ENCODE data around the gene TSPAN12. TPM values are rescaled to one million over a fixed set of nuclear protein-coding genes. Genes with fewer than 3 reads are reported as not detected.

Gene TSPAN12
- total and polyA plus RNA-seq, 2 of the 8 experiments (the other 6 are each of a cell fraction or from before 2014, with no cell fraction given): 6.1 to 17.9 TPM

- 0 out of 2 replicates have a peak overlapping the region, but pooled peaks have one; percentile 55 for H2AFZ ChIP-seq (ENCODE audit: low read length)
- no peak overlapping the region for H2BK20ac ChIP-seq (ENCODE audit: low read length)
- H4K91ac ChIP-seq (replicated peaks; ENCODE audit: insufficient read length, low read length): no peak overlapping the region
- DNase-seq (ENCODE audit: low read depth in 1 of 2, low spot score in 2 of 2): no peak
- no peak for TF ChIP-seq CBX8 (IDR thresholded peaks at IDR 0.05; ENCODE audit: borderline replicate concordance, low read depth, low read length)
- TF ChIP-seq CBX5 (IDR thresholded peaks at IDR 0.05; ENCODE audit: low read depth, low read length): no peak
- no peak for TF ChIP-seq NRF1 (IDR thresholded peaks at IDR 0.05; ENCODE audit: low read depth, low read length)
- no peak for TF ChIP-seq USF2 (IDR thresholded peaks at IDR 0.05; ENCODE audit: low read length)
- TF ChIP-seq MAX (IDR thresholded peaks at IDR 0.05): no peak
- TF ChIP-seq TEAD4 (IDR thresholded peaks at IDR 0.05; ENCODE audit: low read depth, low read length): no peak
- no peak for TF ChIP-seq TAF7 (optimal IDR thresholded peaks at IDR 0.05; ENCODE audit: borderline replicate concordance, low read depth, low read length)
- TF ChIP-seq ZNF274 (IDR thresholded peaks at IDR 0.05; ENCODE audit: borderline replicate concordance, extremely low read depth, low read length): no peak
- TF ChIP-seq SIRT6 (IDR thresholded peaks at IDR 0.05; ENCODE audit: low read length): no peak
- H3K9me3 ChIP-seq (ENCODE audit: insufficient read depth in 2 of 2, low read depth in 1 of 2, low read length in 1 of 2): no peaks in the 10 kb centered on the region
- no peak overlapping the region for H3K56ac ChIP-seq (replicated peaks; ENCODE audit: insufficient read length, low read depth, low read length)
- no peak overlapping the region for H3K4ac ChIP-seq (replicated peaks; ENCODE audit: insufficient read length, low read depth, low read length)
- ChIA-PET CTCF (ENCODE audit: partially characterized antibody) (interaction anchor here (0.9 to 1.3 kb wide), 2 partner anchors 12 to 76 kb away, joined by 4 to 5 read pairs; no protein-coding TSS in a partner anchor), POLR2A (ENCODE audit: partially characterized antibody) (interaction anchor here (0.6 kb wide), 1 partner anchor 82 kb away, joined by 3 read pairs; the partner anchor contains the start of gene ING3)
- no peaks in the 10 kb centered on the region for H3K79me2 ChIP-seq (ENCODE audit: control insufficient read depth in 1 of 2, insufficient read depth in 2 of 2, low read length in 2 of 2)
- no peak overlapping the region for H3K23ac ChIP-seq (ENCODE audit: insufficient read length)
- no peaks in the 10 kb centered on the region for H3K36me3 ChIP-seq (ENCODE audit: control insufficient read depth in 2 of 4, insufficient read depth in 4 of 4, low read length in 3 of 4)
- H2BK5ac ChIP-seq (ENCODE audit: low read depth, low read length): no peak overlapping the region
- no peak for FAIRE-seq
- no peak overlapping the region for H2BK120ac ChIP-seq (replicated peaks; ENCODE audit: low read depth, low read length)
- no peaks in the 10 kb centered on the region; the same call in 1 of the 2 replicates for H3K23me2 ChIP-seq (ENCODE audit: low read depth, low read length)
- no peak overlapping the region for H3K4me2 ChIP-seq (ENCODE audit: insufficient read depth in 1 of 2, low read depth in 2 of 2, low read length in 2 of 2)
- no peak overlapping the region for H4K5ac ChIP-seq (ENCODE audit: insufficient read length, low read depth, low read length)
- H3K27me3 ChIP-seq (replicated peaks in 1 of 4; ENCODE audit: control insufficient read depth in 3 of 4, extremely low read depth in 1 of 4, insufficient read depth in 3 of 4, low read length in 3 of 4): no peaks in the 10 kb centered on the region; a peak in 1 of 7 replicates
- no peak overlapping the region for H3K9ac ChIP-seq (replicated peaks in 1 of 4; ENCODE audit: extremely low read depth in 1 of 4, low read depth in 3 of 4, low read length in 3 of 4)
- no peak overlapping the region for H2BK15ac ChIP-seq (ENCODE audit: low read length)
- no peak overlapping the region for H3K27ac ChIP-seq (ENCODE audit: low read depth, low read length)
- H3K18ac ChIP-seq (ENCODE audit: extremely low read depth, low read length): no peak overlapping the region
- H3K14ac ChIP-seq (ENCODE audit: insufficient read length): no peak overlapping the region
- no peaks in the 10 kb centered on the region for H3K4me1 ChIP-seq (replicated peaks in 1 of 4; ENCODE audit: control insufficient read depth in 3 of 4, insufficient read depth in 4 of 4, low read length in 3 of 4)
- no peak overlapping the region for H4K8ac ChIP-seq (ENCODE audit: extremely low read depth, insufficient read depth, low read length)
- no peaks in the 10 kb centered on the region for H4K20me1 ChIP-seq (replicated peaks in 1 of 2; ENCODE audit: control insufficient read depth in 1 of 2, insufficient read depth in 2 of 2, low read length in 2 of 2)
- H3K4me3 ChIP-seq (ENCODE audit: extremely low read depth in 1 of 4, insufficient read depth in 2 of 4, low read depth in 3 of 4, low read length in 4 of 4): no peak overlapping the region
- WGBS, 2 experiments (ENCODE audit: extremely low coverage in 1 of 2, insufficient coverage in 1 of 2, insufficient read length in 1 of 2, insufficient replicate concordance in 2 of 2, low coverage in 1 of 2, low lambda C conversion rate in 2 of 2, missing lambda C conversion rate in 1 of 2): 81% methylated on average over 1 of the region's 1 CpG; no CpG with 5 or more reads in 1 of the 2 experiments
- no peaks in the 10 kb centered on the region for H3K79me1 ChIP-seq (ENCODE audit: low read depth, low read length)
- no peak overlapping the region for H2BK12ac ChIP-seq (ENCODE audit: low read depth, low read length)
- H2AK5ac ChIP-seq (ENCODE audit: low read depth, low read length): no peak overlapping the region
Measured at GRCh38 chr7:120867932-120868331, 10.0 kb upstream of the TSPAN12 start.

All from H1 (cell line).